Putamen (tissue), 1 donor: Measurements from ENCODE around the gene SETMAR.
A peak's percentile ranks its signal among the peaks of the same experiment; 100 is the strongest.
"Not testable (repeated sequence)": the region's sequence is repeated elsewhere in the genome, so short reads cannot be mapped to it uniquely, and the experiment has no call there.

ENCODE experiments used
- DNase-seq: peaks from one replicate; pipeline ENCODE4 v3.0.0-alpha.2; 2016; ENCODE audit warnings: low spot score

The SETMAR gene

GRCh38 chr3:4303187-4304123, at the start of gene SETMAR:
SETMAR (plus strand) TSS chr3:4303369; CDS start chr3:4303371, 2 bp downstream.
- DNase-seq = peak; percentile 87

GRCh38 chr3:4261406-4261805, 41.8 kb upstream of the SETMAR start:
- DNase-seq = no peak

- DNase-seq = no peak
Measured at GRCh38 chr3:4264040-4264439, 39.1 kb upstream of the SETMAR start.

- DNase-seq = no peak
Measured at GRCh38 chr3:4270720-4271119, 32.4 kb upstream of the SETMAR start.

- peak; percentile 50 for DNase-seq
Measured at GRCh38 chr3:4271834-4272233, 31.3 kb upstream of the SETMAR start.

- no peak for DNase-seq
Measured at GRCh38 chr3:4279516-4280105, 23.6 kb upstream of the SETMAR start.

- no peak for DNase-seq
Measured at GRCh38 chr3:4281991-4282390, 21.2 kb upstream of the SETMAR start.

- DNase-seq = no peak
Measured at GRCh38 chr3:4284865-4285264, 18.3 kb upstream of the SETMAR start.

GRCh38 chr3:4289044-4289443, 14.1 kb upstream of the SETMAR start:
- DNase-seq = no peak

GRCh38 chr3:4290272-4290893, 12.8 kb upstream of the SETMAR start:
- no peak for DNase-seq

GRCh38 chr3:4292301-4292700, 10.9 kb upstream of the SETMAR start:
- DNase-seq = no peak

- DNase-seq = no peak
Measured at GRCh38 chr3:4294616-4295327, 8.4 kb upstream of the SETMAR start.

GRCh38 chr3:4296454-4296853, 6.7 kb upstream of the SETMAR start:
- peak; percentile 42 for DNase-seq

- no peak for DNase-seq
Measured at GRCh38 chr3:4297486-4297885, 5.7 kb upstream of the SETMAR start.

- no peak for DNase-seq
Measured at GRCh38 chr3:4302747-4303146, 422 bp upstream of the SETMAR start.

- DNase-seq = not testable (repeated sequence)
Measured at GRCh38 chr3:4305210-4305609, 2.0 kb downstream of the SETMAR start.

- DNase-seq = no peak
Measured at GRCh38 chr3:4306091-4306490, 2.9 kb downstream of the SETMAR start.

- DNase-seq = no peak
Measured at GRCh38 chr3:4306860-4307259, 3.7 kb downstream of the SETMAR start.

GRCh38 chr3:4309491-4310128, 6.4 kb downstream of the SETMAR start:
- no peak for DNase-seq

GRCh38 chr3:4310971-4311370, 7.8 kb downstream of the SETMAR start:
- peak; percentile 59 for DNase-seq

- no peak for DNase-seq
Measured at GRCh38 chr3:4311496-4311895, 8.3 kb downstream of the SETMAR start.
